ENCODE data around the gene SPEF2.

DNA sequence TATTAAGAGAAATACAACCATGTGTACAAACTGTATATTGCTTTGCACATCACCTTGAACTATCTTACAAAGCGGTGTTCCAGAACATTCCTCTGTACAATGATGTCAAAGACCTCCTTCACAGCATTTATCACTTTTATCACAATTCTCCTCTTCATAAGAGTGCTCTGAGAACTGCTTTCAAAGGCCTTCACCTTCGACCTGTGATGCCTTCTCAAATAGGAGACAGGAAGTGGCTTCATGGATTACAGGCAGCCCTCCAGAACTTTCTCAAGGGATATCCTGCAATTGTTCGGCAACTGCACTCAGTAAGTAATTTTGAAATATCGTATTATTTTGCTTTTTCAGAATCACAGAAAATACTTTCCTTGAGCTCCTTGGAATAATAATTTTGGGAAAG is 171.1 kb downstream of the SPEF2 start:
- no peak for TF ChIP-seq ZNF263 (CRISPR knock-in tag; IDR thresholded peaks at IDR 0.05; ENCODE audit: borderline replicate concordance)
- TF ChIP-seq, protein P1, sequence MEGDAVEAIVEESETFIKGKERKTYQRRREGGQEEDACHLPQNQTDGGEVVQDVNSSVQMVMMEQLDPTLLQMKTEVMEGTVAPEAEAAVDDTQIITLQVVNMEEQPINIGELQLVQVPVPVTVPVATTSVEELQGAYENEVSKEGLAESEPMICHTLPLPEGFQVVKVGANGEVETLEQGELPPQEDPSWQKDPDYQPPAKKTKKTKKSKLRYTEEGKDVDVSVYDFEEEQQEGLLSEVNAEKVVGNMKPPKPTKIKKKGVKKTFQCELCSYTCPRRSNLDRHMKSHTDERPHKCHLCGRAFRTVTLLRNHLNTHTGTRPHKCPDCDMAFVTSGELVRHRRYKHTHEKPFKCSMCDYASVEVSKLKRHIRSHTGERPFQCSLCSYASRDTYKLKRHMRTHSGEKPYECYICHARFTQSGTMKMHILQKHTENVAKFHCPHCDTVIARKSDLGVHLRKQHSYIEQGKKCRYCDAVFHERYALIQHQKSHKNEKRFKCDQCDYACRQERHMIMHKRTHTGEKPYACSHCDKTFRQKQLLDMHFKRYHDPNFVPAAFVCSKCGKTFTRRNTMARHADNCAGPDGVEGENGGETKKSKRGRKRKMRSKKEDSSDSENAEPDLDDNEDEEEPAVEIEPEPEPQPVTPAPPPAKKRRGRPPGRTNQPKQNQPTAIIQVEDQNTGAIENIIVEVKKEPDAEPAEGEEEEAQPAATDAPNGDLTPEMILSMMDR (IDR thresholded peaks at IDR 0.05 in 2 of 3, conservative IDR thresholded peaks at IDR 0.05 in 1 of 3; ENCODE audit: insufficient read depth in 2 of 3, low read depth in 1 of 3, low read length in 3 of 3): no peak
